Measurements from ENCODE around the gene MED15.

- no peak for TF ChIP-seq POLR2A (IDR thresholded peaks at IDR 0.05)
- no peak for TF ChIP-seq CTCF (IDR thresholded peaks at IDR 0.05)
Measured at GRCh38 chr22:20548806-20549205, 41.4 kb downstream of the MED15 start.

All from lower leg skin (tissue), 3 donors.